Small intestine (tissue), 7 donors: Measurements from ENCODE around the gene ACOD1. TPM values are rescaled to one million over a fixed set of nuclear protein-coding genes. Genes with fewer than 3 reads are reported as not detected.

Source experiments
- DNase-seq, 2 donors: peaks; one replicate each; pipeline versions ENCODE4 v3.0.0 to v3.0.0-alpha.2; 2013
- FAIRE-seq: peaks from 2 replicates; lab custom pipeline; 2012; peaks lifted over from hg19 to GRCh38; lab: Jason Lieb, UNC
- H3K27ac ChIP-seq, 3 donors: one replicate each; pipeline ENCODE4 v1.5.1; 2013; ENCODE audit warnings: low read length in 2 of 3, mild to moderate bottlenecking in 2 of 3, control low read depth in 1 of 3, inconsistent platforms in 1 of 3, low read depth in 1 of 3, moderate library complexity in 1 of 3
- H3K27me3 ChIP-seq, 3 donors: one replicate each; pipeline ENCODE4 v1.6.1; 2013; ENCODE audit warnings: low read length in 3 of 3, inconsistent platforms in 1 of 3; ENCODE audit not compliant: control insufficient read depth in 3 of 3, insufficient read depth in 3 of 3
- H3K36me3 ChIP-seq, 3 donors: one replicate each; pipeline ENCODE4 v1.6.1; 2013; ENCODE audit warnings: low read length in 3 of 3, inconsistent platforms in 1 of 3, low read depth in 1 of 3, mild to moderate bottlenecking in 1 of 3, moderate library complexity in 1 of 3; ENCODE audit not compliant: control insufficient read depth in 3 of 3, insufficient read depth in 2 of 3
- H3K4me1 ChIP-seq, 3 donors: one replicate each; pipeline ENCODE4 v1.6.1; 2013; ENCODE audit warnings: low read length in 2 of 3, inconsistent platforms in 1 of 3, low read depth in 1 of 3, mild to moderate bottlenecking in 1 of 3, moderate library complexity in 1 of 3; ENCODE audit not compliant: control insufficient read depth in 3 of 3, insufficient read depth in 2 of 3
- H3K4me3 ChIP-seq, 3 donors: one replicate each; pipeline ENCODE4 v1.5.1; 2013; ENCODE audit warnings: low read length in 3 of 3, control low read depth in 1 of 3, inconsistent platforms in 1 of 3, low read depth in 1 of 3, mild to moderate bottlenecking in 1 of 3, moderate library complexity in 1 of 3
- H3K9me3 ChIP-seq, 2 donors: one replicate each; pipeline ENCODE4 v1.6.1; 2013; ENCODE audit warnings: low read depth in 1 of 2, low read length in 1 of 2; ENCODE audit not compliant: control insufficient read depth in 2 of 2, insufficient read depth in 1 of 2
- WGBS, 3 donors: extraction: QIAGEN DNeasy Blood & Tissue Kit; methylation state at CpG; one replicate each; pipeline ENCODE4 v1.1.7; 2013; 5-methylcytosine and 5-hydroxymethylcytosine counted together
- polyA plus RNA-seq, 4 donors: library from polyadenylated mRNA; stranded (reverse) in 3 of 4; unstranded in 1 of 4; fragments of 200-250 nt in 3 of 4; fragments of 120-200 nt in 1 of 4; gene quantifications; one replicate each; pipeline versions ENCODE4 v1.2.1 to v1.2.3, GENCODE V29; 2013
- donor health status: healthy with polysubstance abuse.
- donor health status: control.
- donor health status: control.
- donor health status: Bipolar disorder and iron deficiency.
- donor health status: healthy.

Gene ACOD1
- polyA plus RNA-seq, 4 donors: not detected

DNA sequence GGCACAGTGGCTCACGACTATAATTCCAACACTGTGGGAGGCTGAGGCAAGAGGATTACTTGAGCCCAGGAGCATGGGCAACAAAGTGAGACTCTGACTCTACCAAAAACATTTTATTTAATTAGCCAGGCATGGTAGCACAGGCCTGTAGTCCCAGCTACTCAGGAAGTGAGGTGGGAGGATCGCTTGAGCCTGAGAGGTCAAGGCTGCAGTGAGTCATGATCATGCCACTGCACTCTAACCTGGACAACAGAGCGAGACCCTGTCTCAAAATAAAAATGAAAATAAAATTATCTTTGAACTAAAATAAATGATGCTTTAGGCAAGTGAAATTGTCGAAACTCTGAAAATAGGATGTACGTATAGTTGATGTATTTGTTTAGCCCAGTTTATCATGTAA, 35.4 kb downstream of the ACOD1 start:
- FAIRE-seq: no peak
- WGBS, 3 donors: 67 to 76% (median 73%) methylated on average over 5 of the region's 5 CpGs
- H3K27ac ChIP-seq: no peak overlapping the region
- H3K36me3 ChIP-seq: no peaks in the 10 kb centered on the region
- DNase-seq: no peak
- H3K4me3 ChIP-seq: no peak overlapping the region
- H3K9me3 ChIP-seq: no peaks in the 10 kb centered on the region
- H3K27me3 ChIP-seq: peaks cover 0 to 15% (median 0%) of the 10 kb centered on the region in 3 donors
- H3K4me1 ChIP-seq: peaks cover 0 to 4% (median 0%) of the 10 kb centered on the region in 3 donors

DNA sequence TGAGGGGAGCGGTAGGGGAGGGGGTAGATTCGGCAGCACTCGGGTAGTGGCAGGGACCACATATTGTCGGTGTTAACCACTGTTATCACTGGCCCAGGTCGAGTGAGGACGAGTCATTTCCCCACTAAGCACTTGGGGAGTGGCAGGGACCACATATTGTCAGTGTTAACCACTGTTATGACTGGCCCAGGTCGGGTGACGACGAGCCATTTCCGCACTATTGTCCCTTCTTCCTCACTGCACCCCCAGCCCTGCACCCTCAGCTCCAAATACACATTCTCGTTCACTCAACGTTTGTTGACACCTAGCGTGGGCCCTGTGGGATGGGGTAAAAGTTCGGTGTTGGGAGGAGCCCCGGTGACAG, 43.1 kb downstream of the ACOD1 start:
- DNase-seq (peak in 1 of 2 donors; percentile 68), FAIRE-seq (no peak)
- no peaks in the 10 kb centered on the region for H3K9me3 ChIP-seq
- H3K36me3 ChIP-seq: peaks cover 2 to 3% (median 3%) of the 10 kb centered on the region in 3 donors
- H3K4me3 ChIP-seq: peak overlapping the region in 2 of 3 donors; percentile 61 to 69
- no peaks in the 10 kb centered on the region for H3K27me3 ChIP-seq
- WGBS, 3 donors: 28 to 47% (median 32%) methylated on average over 15 of the region's 15 CpGs
- peaks cover 1 to 12% (median 4%) of the 10 kb centered on the region in 3 donors for H3K4me1 ChIP-seq
- H3K27ac ChIP-seq: peak overlapping the region; percentile 80 to 97 (median 85)

DNA sequence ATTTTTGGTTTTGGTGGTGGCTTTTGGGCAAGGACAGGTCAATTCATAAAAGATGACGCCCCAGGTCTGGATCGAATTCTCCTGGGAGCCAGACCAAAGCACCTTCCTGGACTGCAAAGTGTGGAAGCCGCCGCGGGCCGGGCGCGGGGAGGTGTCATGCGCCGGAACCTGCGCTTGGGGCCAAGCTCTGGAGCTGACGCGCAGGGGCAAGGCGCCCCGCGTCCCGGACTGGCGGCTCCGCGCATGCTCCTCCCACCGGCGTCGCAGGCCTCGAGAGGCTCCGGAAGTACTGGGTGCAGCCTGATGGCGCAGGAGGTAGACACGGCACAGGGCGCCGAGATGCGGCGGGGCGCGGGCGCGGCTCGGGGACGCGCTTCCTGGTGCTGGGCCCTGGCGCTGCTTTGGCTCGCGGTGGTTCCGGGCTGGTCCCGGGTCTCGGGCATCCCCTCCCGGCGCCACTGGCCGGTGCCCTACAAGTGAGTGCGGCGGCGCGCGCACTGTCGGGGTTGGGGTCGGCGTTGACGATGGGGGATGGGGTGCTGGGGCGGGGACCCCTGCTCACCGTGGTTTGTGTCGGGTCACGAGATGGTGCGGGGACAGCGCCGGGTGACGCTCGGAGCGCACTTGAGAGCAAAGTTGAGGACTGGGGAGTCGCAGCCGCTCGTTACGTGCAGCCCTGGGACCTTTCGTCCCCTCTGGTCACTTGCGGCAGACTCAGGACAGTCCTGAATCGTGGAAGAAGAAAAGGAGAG, 43.7 kb downstream of the ACOD1 start, which contains the start of gene CLN5:
TSS of gene CLN5 (plus strand) at position 286 of the 752 bp plus-strand sequence. CDS start at position 304, 18 bp downstream.
- FAIRE-seq (no peak), DNase-seq (peak; percentile 95 to 98)
- WGBS, 3 donors: 0 to 1% (median 1%) methylated on average over 62 to 73 of the region's 73 CpGs
- Histone ChIP-seq H3K36me3 (peaks cover 2 to 4% (median 3%) of the 10 kb centered on the region in 3 donors), H3K27ac (peak within 1 kb of the TSS; percentile 80 to 97 (median 85)), H3K4me3 (peak within 1 kb of the TSS; percentile 61 to 83 (median 69)), H3K9me3 (no peaks in the 10 kb centered on the region), H3K27me3 (no peaks in the 10 kb centered on the region), H3K4me1 (peaks cover 1 to 12% (median 4%) of the 10 kb centered on the region in 3 donors)

DNA sequence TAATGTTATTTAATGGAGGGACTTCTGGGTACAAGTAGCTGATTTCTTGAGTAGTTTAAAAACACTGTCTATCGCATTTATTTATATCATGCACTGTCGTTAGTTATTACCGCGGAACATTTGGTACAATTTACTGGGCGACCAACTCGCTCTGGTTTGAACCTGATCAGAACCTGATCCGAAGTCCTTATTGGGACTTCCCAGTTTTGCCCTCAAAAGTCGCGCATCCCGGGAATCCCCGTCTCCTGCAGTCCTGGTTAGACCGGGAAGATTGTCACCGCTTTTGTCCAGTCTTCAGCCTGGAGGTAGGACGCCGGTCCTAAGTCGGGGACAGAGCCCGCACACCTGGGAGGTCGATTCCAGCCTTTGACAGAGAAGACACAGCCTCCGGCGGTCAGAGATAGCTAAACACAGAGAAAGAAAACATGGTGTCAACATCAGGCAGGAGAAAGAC, 44.3 kb downstream of the ACOD1 start:
- 0 to 2% (median 2%) methylated on average over 20 of the region's 20 CpGs for WGBS, 3 donors
- H3K4me1 ChIP-seq: peaks cover 1 to 12% (median 4%) of the 10 kb centered on the region in 3 donors
- H3K27me3 ChIP-seq: no peaks in the 10 kb centered on the region
- peak overlapping the region; percentile 80 to 97 (median 85) for H3K27ac ChIP-seq
- peaks cover 2 to 7% (median 3%) of the 10 kb centered on the region in 3 donors for H3K36me3 ChIP-seq
- H3K9me3 ChIP-seq: no peaks in the 10 kb centered on the region
- peak overlapping the region; percentile 61 to 83 (median 69) for H3K4me3 ChIP-seq
- FAIRE-seq (no peak), DNase-seq (no peak)

DNA sequence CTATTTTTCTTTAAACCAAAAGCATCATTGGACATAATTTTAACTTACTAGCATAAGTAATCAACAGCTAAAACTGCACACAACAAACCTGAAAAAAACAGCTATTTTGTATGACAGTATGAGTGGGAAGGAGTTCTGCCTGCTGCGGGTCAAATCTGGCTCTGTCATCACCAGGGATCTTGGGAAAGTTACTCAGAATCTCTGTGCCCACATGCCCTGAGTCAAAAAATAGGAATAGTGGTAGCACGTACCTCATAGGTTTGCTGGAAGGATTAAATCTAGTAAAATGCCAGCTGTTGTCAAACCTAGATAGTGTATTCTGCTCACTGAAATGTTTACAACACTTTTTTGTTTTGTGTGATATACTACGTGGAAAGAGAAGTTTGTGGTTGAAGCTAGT, 44.7 kb downstream of the ACOD1 start:
- peaks cover 2 to 7% (median 3%) of the 10 kb centered on the region in 3 donors for H3K36me3 ChIP-seq
- peaks cover 1 to 12% (median 4%) of the 10 kb centered on the region in 3 donors for H3K4me1 ChIP-seq
- peak overlapping the region in 2 of 3 donors; percentile 61 to 69 for H3K4me3 ChIP-seq
- no peaks in the 10 kb centered on the region for H3K27me3 ChIP-seq
- 36 to 58% (median 44%) methylated on average over 3 of the region's 3 CpGs for WGBS, 3 donors
- FAIRE-seq (no peak), DNase-seq (no peak)
- no peaks in the 10 kb centered on the region for H3K9me3 ChIP-seq
- peak overlapping the region in 2 of 3 donors; percentile 80 to 85 for H3K27ac ChIP-seq

DNA sequence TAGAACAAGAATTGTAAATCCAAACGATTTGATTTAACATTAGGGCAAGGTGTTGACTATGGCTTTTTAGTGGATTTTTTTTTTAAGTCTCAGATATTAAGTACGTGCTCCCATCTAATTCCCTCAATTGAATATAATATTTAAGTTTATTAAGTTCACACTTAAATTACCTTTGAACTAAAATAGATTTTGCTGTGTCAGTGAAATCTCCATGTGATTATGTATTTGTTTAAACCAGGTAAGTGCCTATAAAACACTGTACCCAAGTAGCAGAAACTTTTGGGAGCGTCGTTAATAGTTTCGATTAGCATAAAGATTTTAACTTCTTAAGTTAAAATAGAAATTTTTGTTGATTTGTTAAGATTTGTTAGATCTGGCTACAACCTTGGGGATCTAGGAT, 45.2 kb downstream of the ACOD1 start:
- H3K36me3 ChIP-seq: peaks cover 2 to 7% (median 3%) of the 10 kb centered on the region in 3 donors
- WGBS, 3 donors: 77 to 84% (median 83%) methylated on average over 5 of the region's 5 CpGs

DNA sequence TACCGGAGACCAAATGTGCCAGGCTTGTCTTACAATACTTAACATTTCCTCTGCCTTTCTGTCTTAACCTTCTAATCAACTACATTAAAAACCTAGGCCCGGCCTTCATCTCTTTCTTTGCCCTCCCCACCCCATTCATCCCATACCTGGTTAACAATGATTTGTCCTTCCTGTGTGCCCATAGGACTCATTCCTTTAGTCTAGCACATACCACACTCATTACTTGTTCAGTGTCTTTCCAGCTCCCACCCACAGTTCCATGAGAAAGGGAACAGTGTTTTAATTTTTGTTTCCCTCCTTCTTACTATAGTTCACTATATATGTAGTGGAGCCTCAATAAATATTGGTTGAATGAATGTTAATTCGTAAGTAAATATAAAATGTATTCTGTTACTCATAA, 46.0 kb downstream of the ACOD1 start:
- Histone ChIP-seq H3K36me3 (peaks cover 2 to 8% (median 3%) of the 10 kb centered on the region in 3 donors), H3K27me3 (no peaks in the 10 kb centered on the region), H3K27ac (no peak overlapping the region), H3K4me3 (no peak overlapping the region), H3K9me3 (no peaks in the 10 kb centered on the region), H3K4me1 (peaks cover 1 to 12% (median 4%) of the 10 kb centered on the region in 3 donors)
- WGBS, 3 donors: 96 to 100% (median 97%) methylated on average over 3 of the region's 3 CpGs
- DNase-seq: no peak
- FAIRE-seq: no peak

More for the DNA sequence above, 45.2 kb downstream of the ACOD1 start:
- H3K9me3 ChIP-seq: no peaks in the 10 kb centered on the region
- no peak overlapping the region for H3K4me3 ChIP-seq
- no peak overlapping the region for H3K27ac ChIP-seq
- H3K4me1 ChIP-seq: peaks cover 1 to 12% (median 4%) of the 10 kb centered on the region in 3 donors
- DNase-seq (no peak), FAIRE-seq (no peak)
- H3K27me3 ChIP-seq: no peaks in the 10 kb centered on the region

DNA sequence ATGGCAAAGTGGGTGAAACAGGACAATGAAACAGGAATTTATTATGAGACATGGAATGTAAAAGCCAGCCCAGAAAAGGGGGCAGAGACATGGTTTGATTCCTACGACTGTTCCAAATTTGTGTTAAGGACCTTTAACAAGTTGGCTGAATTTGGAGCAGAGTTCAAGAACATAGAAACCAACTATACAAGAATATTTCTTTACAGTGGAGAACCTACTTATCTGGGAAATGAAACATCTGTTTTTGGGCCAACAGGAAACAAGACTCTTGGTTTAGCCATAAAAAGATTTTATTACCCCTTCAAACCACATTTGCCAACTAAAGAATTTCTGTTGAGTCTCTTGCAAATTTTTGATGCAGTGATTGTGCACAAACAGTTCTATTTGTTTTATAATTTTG, 52.2 kb downstream of the ACOD1 start:
- H3K4me3 ChIP-seq: no peak overlapping the region
- H3K36me3 ChIP-seq: peaks cover 3 to 19% (median 11%) of the 10 kb centered on the region in 3 donors
- no peak for DNase-seq
- no peaks in the 10 kb centered on the region for H3K9me3 ChIP-seq
- no peaks in the 10 kb centered on the region for H3K27me3 ChIP-seq
- H3K27ac ChIP-seq: no peak overlapping the region
- H3K4me1 ChIP-seq: peaks cover 0 to 2% (median 0%) of the 10 kb centered on the region in 3 donors
- 51 to 69% (median 60%) methylated on average over 1 of the region's 1 CpG for WGBS, 3 donors
- FAIRE-seq: no peak
